ENCODE measurements around the gene IQSEC1.

The IQSEC1 gene

GRCh38 chr3:12999147-13000140 is 73.8 kb downstream of the IQSEC1 start:
- no peak for DNase-seq (ENCODE audit: low spot score)

GRCh38 chr3:12998648-12999047 is 74.6 kb downstream of the IQSEC1 start:
- no peak for DNase-seq (ENCODE audit: low spot score)

- DNase-seq (ENCODE audit: low spot score) = no peak
Observed at GRCh38 chr3:12997387-12997786, 75.8 kb downstream of the IQSEC1 start.

- no peak for DNase-seq (ENCODE audit: low spot score)
Observed at GRCh38 chr3:12996181-12996506, 77.1 kb downstream of the IQSEC1 start.

- no peak for DNase-seq (ENCODE audit: low spot score)
Observed at GRCh38 chr3:12995389-12996180, 77.6 kb downstream of the IQSEC1 start.

- peak; percentile 95 for DNase-seq (ENCODE audit: low spot score)
Observed at GRCh38 chr3:12994607-12995388, 78.4 kb downstream of the IQSEC1 start.

- no peak for DNase-seq (ENCODE audit: low spot score)
Observed at GRCh38 chr3:12994357-12994606, 78.9 kb downstream of the IQSEC1 start.

- peak; percentile 47 for DNase-seq (ENCODE audit: low spot score)
Observed at GRCh38 chr3:12993517-12994356, 79.5 kb downstream of the IQSEC1 start.

- DNase-seq (ENCODE audit: low spot score) = peak; percentile 50
Observed at GRCh38 chr3:12992629-12993516, 80.4 kb downstream of the IQSEC1 start.

- DNase-seq (ENCODE audit: low spot score) = no peak
Observed at GRCh38 chr3:12991861-12992281, 81.4 kb downstream of the IQSEC1 start.

GRCh38 chr3:12991481-12991837 is 81.8 kb downstream of the IQSEC1 start:
- DNase-seq (ENCODE audit: low spot score) = no peak

GRCh38 chr3:12990781-12991480 is 82.3 kb downstream of the IQSEC1 start:
- peak; percentile 82 for DNase-seq (ENCODE audit: low spot score)

- DNase-seq (ENCODE audit: low spot score) = no peak
Observed at GRCh38 chr3:12990306-12990705, 82.9 kb downstream of the IQSEC1 start.

- DNase-seq (ENCODE audit: low spot score) = no peak
Observed at GRCh38 chr3:12988728-12989454, 84.3 kb downstream of the IQSEC1 start.

- DNase-seq (ENCODE audit: low spot score) = no peak
Observed at GRCh38 chr3:12987602-12988001, 85.6 kb downstream of the IQSEC1 start.

GRCh38 chr3:12986986-12987385 is 86.2 kb downstream of the IQSEC1 start:
- DNase-seq (ENCODE audit: low spot score) = no peak

GRCh38 chr3:12986521-12986920 is 86.7 kb downstream of the IQSEC1 start:
- DNase-seq (ENCODE audit: low spot score) = no peak

- DNase-seq (ENCODE audit: low spot score) = no peak
Observed at GRCh38 chr3:12986031-12986430, 87.2 kb downstream of the IQSEC1 start.

GRCh38 chr3:12985148-12985547 is 88.1 kb downstream of the IQSEC1 start:
- no peak for DNase-seq (ENCODE audit: low spot score)
